ENCODE data around the gene LNX1.
A peak's percentile ranks its signal among the peaks of the same experiment; 100 is the strongest.

LNX1 gene

GRCh38 chr4:53571936-53572599 lies 19.2 kb downstream of the LNX1 start:
- no peak for DNase-seq

DNA sequence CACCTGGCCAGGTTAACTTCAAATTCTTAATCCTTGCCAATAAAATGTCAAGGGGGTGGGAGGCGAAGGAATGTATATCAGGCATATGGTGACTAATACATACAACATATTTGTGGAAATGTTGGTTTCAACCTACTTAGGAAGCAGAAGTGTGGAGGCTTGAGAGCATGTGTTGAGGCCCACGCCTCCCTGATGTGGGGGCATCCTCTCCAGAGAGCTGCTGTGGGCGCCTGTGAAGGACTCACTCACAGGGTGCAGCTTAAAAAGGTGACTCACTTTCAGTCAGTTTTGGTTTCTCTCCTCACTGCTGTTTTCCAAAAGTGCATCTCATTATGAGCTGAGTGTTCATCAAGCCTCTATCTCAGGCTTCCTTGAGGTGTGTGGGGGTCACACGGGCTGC lies 27.5 kb downstream of the LNX1 start:
- no peak for DNase-seq

DNA sequence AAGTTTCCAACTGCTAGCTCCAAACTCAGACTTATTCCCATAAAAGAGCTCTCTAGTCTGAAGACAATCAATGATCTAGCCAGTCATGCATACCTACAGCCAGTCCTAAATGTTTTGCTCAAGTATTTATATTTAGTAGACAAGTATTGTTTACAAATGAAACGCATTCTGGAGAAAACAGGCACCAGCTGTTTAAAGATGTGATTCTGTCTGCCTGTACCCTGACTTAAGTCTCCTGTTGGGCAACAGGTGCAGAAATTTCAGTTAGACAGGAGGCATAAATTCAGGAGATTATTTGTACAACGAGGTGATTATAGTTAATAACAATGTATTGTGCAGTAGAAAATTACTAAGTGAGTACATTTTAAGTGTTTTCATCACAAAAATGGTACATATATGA lies 28.9 kb downstream of the LNX1 start:
- DNase-seq, result peak; percentile 52

GRCh38 chr4:53559021-53559620 lies 32.2 kb downstream of the LNX1 start:
- no peak for DNase-seq

DNA sequence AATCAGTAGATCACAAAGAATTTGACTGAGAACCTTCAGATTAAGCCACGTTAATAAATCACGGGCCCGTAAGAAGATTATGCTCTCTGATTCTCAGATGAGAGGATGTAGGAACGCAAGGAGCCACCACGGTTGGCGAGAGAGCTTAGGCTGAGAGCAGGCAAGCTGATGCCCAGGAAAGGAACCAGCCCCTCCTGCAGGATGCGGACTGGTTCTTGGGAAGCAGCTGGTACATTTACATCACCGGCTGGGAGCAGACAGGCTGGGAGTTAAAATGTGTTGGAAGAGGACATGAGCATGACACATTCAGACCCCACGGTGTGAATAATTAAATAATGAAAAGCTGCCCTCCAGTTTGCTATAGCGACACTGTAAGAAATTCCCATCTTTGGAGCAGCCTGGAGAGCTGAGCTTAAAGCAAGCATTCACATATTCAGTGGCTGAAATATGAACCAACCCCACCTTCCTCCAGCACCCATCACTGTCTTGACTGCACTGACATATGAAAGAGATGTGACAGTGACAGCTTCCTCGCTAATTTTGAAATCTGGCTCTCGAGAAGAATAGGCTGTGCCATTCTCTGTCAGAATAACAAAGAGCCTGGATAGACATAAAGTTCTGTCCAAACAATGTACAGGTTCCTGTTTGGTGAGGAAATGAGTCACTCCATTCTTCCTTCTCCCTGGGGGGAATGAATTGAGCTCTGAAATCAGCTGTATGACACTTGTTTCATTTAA lies 33.1 kb downstream of the LNX1 start:
- DNase-seq, result peak; percentile 37

DNA sequence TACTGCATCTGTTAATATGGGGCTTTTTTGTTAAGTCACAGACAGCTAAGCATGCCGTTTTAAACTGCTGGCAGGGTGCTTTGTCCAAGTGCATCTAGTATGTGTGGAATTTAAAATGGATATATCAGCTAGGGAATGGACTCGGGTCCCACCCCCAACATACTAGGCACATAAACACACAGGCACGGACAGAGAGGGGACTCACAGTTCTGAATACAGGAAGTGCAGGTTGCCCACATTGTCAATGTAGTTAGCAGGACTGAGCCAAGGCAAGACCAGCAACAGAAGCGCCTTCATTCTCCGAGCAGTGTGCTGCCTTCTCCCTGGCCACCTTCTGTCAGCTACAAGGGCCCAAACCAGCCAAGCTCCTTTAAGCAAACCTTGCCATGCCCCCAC lies 33.6 kb downstream of the LNX1 start:
- DNase-seq, result no peak

- DNase-seq, result no peak
These were observed 34.6 kb downstream of the LNX1 start for GRCh38 chr4:53556651-53557050.

GRCh38 chr4:53553486-53554210 lies 37.6 kb downstream of the LNX1 start:
- DNase-seq, result no peak

GRCh38 chr4:53552711-53553110 lies 38.6 kb downstream of the LNX1 start:
- DNase-seq, result no peak

DNA sequence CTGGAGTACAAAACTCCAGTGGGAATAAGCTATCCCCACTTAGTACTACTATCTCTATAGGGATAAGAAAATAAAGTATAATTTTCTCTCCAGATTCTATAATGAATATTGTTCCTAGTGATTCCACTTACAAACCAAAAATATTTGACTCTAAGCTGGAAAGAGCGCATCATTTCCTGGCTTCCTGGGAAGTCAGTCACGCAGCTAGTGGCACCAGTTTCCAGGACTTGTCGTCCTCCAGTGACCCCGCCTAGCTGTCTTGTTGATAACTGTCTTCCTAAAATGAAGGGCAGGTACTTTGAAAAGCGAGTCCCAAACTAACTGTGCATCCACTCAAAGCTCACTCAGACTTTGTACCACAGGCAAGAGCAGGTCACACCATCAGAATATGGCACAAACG lies 39.3 kb downstream of the LNX1 start:
- DNase-seq, result no peak

GRCh38 chr4:53551281-53551864 lies 39.9 kb downstream of the LNX1 start:
- no peak for DNase-seq

GRCh38 chr4:53548662-53549061 lies 42.6 kb downstream of the LNX1 start:
- DNase-seq, result no peak

DNA sequence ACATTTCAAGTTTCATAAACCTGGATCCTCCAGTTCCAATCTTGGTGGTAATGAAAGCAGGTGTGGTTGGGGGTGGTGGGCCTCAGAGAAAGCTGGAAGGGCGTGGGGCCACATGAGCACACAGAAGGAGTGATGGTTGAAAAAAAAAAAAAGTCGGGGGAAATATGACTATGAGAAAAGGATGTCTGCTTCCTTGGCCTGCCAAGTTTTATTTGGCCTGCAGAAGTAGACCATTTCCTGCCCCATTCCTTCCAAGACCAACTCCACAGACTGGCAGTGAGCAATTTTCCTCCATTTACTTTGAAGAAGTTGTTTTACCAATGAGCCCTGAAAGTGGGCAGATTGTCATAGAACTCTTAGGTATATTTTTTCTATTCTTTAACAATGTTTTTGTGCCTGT lies 43.3 kb downstream of the LNX1 start:
- no peak for DNase-seq

DNA sequence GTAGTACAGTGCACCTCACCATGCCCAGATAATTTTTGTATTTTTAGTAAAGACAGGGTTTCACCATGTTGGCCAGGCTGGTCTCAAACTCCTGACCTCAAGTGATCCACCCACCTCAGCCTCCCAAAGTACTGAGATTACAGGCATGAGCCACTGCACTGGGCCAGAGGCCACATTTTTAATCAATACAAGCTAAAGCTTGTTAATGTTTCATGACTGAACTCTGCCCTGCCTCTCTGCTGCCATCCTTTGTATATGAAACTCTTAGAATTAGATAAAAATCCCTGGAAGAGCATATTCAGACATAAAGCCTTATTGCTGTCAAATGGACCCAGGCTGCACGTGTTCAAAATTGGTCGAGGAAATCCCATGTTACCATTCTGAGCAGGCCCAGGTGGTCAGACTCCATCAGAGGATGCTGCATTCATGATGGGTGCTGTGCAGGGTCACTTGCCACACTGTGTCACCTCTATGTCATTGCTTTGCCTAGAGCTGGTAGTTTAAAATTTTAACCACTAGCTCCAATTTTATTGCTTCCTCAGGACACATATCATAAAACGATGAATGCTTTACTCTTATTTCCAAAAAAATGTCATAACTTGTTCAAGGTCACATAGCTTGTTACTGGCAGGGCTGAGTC lies 45.2 kb downstream of the LNX1 start:
- DNase-seq, result no peak

- no peak for DNase-seq
These were observed 46.0 kb downstream of the LNX1 start for GRCh38 chr4:53545273-53545672.

DNA sequence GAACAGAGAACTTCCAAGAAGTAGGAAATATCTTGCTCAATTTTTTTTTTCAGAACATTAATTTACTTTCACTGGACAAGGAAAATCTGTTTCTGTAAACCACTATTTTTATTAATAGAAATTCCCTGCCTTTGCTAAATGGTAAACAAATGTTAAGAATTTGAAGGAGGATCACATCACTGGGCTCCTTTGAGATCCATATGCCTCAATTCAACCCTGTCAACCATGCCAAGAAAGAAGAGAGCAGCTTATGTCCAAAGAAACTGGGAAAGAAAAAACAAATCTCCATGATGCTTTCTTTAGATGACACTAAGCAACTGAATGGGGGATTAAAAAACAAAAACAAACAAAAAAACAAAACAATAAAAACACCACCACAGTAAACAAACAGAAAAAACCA lies 47.7 kb downstream of the LNX1 start:
- DNase-seq, result no peak

GRCh38 chr4:53541577-53542206 lies 49.6 kb downstream of the LNX1 start:
- peak; percentile 84 for DNase-seq

GRCh38 chr4:53538756-53539155 lies 52.5 kb downstream of the LNX1 start:
- DNase-seq, result no peak

- no peak for DNase-seq
These were observed 53.7 kb downstream of the LNX1 start for GRCh38 chr4:53537606-53538005.

DNA sequence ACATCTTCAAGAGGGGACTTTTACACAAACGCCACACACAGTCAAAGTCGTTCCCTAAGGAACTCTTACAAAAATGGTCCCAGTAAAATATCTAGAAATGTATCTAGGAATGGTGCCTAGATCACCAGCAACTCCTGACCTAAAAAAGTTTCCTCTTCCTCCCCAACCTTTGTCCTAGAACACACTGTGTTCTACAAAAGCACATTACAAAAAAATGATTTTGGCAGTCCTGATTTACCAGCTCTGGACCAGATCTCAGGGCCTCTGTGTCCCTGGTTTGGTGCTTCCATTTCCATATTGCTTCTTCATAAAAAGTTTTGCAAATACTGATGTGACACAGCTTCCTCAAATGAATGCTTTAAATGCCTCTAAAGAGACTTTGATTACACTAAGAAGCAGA lies 55.0 kb downstream of the LNX1 start:
- no peak for DNase-seq

DNA sequence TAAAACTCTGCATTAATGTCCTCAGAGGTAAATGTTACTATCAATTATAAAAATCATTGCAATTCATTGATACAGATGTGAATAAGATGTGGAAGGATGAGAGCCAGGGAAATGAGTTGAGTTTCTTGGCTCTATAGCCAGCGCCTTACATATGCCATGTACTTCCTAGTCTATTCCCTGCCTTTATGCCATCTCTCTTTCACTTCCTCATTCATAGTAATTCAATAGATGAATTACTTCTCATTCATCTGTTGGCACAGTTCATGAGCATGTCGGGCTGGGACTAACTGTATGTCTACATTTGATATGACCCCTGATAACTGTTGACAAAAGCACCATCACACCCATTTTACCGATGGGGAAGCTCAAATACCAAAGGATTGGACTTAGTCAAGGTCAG lies 55.7 kb downstream of the LNX1 start:
- no peak for DNase-seq

GRCh38 chr4:53534684-53535083 lies 56.6 kb downstream of the LNX1 start:
- no peak for DNase-seq

Data from COR-L47 (cell line).